HL-60/S4 treated with phorbol 12-myristate 13-acetate at 8.2 ng/mL for 4 days and 3 days (cell line): ENCODE data around the gene CNIH3.
"Not testable (repeated sequence)": the region's sequence is repeated elsewhere in the genome, so short reads cannot be mapped to it uniquely, and the experiment has no call there.

Source experiments
- in situ Hi-C: fragments of 300-500 bp; cut with MboI; formaldehyde crosslinking; loops from 2 replicates; pipeline ENCODE4 v1.15.0; 2022; ENCODE audit warnings: low sequenced_read_pairs

Gene CNIH3

DNA sequence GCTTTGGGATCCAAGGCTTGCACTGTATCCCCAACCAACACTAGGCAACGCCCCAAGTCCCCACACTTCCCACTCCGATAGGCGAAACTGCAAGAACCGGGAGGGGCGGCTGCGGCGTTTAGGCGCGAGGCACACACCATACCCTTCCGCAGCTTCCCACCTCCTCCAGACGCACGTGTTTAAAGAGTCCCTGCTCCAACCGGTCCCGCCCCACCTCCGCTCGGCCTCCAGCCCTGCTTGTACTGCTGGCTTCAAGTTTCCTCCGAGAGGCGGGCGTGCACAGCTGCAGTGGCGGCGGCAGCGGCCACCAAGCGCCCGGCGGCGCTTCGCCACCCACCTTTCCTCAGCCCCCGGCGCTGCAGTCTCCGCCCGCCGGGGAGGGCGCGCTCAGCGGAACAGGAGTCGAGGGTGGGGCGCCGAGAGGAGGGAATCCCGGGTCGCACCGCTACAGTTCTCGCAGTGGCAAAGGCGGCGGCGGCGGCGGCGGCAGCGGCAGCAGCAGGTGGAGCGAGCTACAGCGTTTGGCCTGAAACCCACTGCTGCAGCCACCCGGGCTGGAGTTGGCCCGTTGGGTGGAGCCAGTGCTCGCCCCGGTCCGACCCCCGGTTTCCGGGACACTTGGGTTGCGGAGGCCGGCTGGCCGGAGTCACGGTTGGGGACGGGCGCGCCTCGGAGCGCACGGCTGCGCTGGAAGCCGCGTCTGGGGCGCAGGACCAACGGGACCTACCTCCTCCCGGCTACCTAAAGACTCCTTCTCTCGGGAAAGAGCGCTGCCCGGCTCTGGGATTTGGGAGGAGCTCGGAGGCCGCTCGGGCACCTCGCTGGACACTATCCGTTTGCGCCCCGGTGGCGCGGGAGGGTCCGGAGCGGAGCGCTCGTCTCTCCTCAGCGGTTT, at the start of gene CNIH3:
Gene CNIH3, plus strand, starts transcription at position 457 of the 895 bp plus-strand sequence. CDS start 858 bp downstream, outside the sequence.
- in situ Hi-C loops = no loop called here

DNA sequence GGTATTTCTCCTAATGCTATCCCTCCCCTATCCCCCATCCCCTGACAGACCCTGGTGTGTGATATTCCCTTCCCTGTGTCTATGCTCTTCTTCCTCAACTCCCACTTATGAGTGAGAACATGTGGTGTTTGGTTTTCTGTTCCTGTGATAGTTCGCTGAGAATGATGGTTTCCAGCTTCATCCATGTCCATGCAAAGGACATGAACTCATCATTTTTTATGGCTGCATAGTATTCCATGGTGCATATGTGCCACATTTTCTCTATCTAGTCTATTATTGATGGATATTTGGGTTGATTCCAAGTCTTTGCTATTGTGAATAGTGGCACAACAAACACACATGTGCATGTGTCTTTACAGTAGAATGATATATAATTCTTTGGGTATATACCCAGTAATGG, 49.6 kb upstream of the CNIH3 start:
- in situ Hi-C loops = not testable (repeated sequence)

DNA sequence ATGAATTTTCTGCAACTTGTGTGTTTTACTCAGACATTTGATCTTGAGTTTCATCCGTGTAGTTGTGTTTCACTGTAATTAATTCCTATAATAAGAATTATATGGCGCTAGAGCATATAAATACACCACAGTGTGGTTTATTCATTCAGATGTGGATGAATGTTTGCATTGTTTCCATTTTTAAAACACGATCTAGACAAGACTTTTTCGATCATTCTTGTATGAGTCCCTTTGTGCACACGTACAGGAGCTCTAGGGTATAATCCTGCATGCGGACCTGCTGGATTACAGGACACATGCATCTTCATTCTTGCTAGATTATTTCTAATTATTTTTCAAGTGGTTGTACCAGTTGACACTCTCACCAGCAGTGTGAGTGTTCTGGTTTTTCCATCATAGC, 46.8 kb upstream of the CNIH3 start:
- in situ Hi-C loops = no loop called here

DNA sequence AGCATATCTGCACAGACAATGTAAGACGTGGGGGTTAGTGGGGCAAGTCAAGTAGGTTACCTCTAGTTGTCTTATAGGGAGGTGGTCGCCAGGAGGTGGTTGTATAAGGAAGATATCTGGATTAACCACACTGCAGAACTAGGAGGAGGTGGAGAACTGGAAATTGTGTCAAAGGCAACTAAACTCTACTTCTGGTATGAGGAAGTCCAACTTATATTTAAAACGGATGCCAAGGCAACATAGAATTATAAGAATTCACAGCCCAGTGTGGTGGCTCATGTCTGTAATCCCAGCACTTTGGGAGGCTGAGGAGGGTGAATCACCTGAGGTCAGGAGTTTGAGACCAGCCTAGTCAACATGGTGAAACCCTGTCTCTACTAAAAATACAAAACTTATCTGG, 44.1 kb upstream of the CNIH3 start:
- in situ Hi-C loops = not testable (repeated sequence)

DNA sequence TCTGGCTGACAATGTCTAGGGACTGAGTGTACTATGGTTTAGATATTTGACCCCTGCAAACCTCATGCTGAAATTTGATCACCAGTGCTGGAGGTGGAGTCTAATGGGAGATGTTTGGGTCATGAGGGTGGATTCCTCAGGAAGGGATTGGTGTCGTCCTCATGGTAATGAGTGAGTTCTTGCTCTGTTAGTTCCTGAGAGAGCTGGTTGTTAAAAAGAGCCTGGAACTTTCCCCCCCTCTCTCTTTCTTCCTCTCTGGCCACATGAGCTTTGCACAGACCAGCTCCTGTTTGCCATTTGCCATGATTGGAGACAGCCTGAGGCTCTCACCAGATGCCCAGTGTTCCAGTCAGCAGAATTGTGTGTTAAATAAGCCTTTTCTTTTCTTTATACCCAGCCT, 36.6 kb upstream of the CNIH3 start:
- in situ Hi-C loops = no loop called here

DNA sequence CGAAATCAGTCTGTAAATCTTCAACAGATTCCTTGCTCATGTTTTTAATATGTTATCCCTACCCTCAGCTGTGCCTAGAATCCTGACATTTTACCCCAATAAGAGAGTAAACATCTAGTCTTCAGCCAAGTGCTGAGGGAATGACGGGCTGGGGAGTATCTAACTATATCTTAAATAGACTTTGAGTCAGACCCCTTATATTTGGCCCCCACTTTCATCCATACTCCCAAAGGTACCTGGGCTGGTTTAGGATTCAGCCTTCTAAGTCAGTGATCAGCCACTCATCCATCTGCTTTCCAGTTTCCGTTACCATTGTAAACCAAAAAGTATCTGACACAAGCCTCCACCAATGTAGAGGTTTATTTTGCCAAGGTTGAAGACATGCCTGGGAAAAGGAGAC, 36.1 kb upstream of the CNIH3 start:
- in situ Hi-C loops = no loop called here

DNA sequence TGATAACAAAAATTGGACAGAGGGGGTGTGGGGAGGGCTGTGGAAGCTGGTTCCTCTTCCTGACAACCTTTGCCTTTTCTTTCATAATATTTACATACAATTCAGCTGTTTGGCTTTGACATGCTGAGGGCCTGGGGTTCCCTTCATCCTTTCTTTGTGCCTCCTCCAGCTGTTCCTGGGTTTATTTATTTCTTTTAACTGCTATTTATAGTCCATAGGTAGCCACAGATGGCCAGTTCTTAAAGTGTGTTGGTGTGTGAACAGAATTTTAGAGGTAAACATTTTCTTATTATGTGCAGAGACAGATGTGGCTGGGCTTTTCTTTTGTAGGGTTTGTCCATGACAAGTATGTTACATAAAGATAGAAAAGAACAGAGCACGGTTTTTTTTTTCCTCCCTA, 34.1 kb upstream of the CNIH3 start:
- in situ Hi-C loops = no loop called here

DNA sequence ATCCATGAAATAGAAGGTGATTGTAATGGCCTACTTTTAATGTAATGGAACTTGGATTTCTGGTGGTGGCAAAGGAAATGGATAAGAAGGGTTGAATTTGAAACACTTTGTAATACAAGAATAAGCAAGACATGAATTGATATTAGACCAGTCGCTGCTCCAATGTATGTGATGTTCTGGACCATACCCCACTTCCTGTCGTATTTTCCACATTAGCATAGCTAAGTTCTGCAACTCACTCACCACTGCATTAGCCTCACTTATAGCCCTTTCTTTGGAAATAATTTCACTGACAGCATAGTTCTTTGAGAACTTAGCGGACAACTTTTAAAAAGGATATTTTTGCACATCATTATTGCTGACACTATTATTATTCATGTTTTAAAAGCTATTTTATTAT, 32.3 kb upstream of the CNIH3 start:
- in situ Hi-C loops = no loop called here

DNA sequence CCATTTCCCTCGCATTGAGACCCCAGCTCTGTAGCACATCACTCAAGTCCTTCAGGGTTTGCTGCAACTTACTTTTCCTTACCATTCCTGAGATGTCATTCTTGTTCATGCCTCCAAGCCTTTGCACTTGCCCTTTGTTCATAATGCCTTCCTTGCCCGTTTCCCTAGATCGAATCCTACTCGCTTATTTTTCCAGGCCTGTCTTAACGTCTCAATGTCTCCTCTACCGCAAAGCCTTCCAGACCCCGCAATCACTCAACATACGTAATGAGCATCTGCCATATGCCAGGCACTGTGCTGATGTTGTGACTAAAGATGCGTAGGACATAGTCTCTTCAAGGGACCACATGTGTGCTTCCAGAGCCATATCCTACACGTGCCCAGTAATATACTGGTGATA, 31.1 kb upstream of the CNIH3 start:
- in situ Hi-C loops = no loop called here

DNA sequence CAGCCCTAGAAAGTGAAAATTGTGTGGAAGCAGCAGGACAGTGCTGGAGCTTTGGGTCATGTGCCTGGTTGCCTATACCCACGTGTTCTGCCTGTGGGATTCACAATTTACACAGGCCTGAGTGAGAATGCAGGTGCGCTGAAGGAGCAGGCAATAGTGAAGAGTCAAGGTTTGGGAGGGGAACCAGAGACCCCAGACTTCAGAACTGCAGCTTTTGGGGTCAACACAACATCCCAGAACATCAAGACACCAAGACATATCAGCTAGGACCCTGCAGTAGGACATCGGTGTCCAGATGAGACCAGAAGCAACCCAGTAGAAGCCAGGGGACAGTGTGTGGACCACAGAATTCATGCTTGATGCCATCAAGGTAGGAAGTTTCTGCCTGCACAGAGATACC, 29.1 kb upstream of the CNIH3 start:
- in situ Hi-C loops = no loop called here

DNA sequence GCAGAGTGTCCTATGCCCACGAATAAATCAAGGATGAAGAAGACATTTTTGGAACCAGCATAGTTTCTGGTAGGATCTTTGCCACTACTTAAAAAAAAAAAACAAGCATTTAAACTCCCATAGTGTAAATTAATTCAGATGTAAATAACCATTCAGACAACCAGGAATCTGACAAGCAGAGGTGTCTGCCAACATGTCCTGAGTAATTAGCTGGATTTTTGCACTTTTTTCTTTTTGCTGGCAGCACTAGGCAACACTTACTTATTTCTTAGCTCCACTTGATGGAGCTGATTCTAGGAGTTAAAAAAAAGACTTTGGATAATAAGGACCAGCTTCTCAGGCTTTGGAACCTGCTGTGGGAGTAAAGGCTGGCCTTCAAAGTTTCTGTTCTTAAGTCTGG, 27.6 kb upstream of the CNIH3 start:
- in situ Hi-C loops = no loop called here

DNA sequence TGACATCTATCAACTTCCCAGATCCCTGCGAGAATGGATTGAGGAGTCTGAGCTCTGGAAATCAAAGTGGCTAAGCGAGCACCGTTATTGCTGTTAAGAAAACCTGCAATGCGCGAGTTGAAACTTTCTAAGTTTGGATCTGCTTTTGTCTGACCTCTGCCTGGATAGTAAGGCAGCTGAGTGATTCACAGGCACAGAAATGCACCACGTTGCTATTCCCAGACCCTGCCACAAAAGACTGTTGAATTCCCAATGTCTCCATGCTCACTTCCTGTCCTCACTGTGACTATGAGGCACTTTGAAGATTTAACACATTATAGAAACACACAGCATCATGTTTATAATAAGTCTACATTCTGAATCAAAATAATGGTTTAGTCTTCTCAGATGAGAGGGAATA, 27.1 kb upstream of the CNIH3 start:
- in situ Hi-C loops = no loop called here

DNA sequence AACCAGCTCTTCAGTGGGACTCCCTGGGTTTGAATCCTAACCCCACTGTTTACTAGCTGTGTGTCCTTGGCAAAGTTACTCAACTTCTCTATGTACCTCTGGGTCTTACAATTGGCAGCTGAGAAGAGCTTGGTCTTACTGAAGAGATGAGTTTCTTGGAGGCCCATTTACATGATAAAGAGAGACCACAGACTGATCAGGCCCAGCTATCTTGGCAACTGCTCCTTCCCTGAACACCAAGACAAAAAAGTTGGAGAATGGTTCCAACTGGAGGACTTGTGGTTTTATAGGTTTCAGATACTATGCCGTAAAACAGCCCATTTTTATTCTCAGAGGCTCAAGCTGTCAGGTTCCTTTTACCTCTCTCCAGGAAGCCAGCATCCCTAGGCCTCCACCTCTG, 24.8 kb upstream of the CNIH3 start:
- in situ Hi-C loops = no loop called here

DNA sequence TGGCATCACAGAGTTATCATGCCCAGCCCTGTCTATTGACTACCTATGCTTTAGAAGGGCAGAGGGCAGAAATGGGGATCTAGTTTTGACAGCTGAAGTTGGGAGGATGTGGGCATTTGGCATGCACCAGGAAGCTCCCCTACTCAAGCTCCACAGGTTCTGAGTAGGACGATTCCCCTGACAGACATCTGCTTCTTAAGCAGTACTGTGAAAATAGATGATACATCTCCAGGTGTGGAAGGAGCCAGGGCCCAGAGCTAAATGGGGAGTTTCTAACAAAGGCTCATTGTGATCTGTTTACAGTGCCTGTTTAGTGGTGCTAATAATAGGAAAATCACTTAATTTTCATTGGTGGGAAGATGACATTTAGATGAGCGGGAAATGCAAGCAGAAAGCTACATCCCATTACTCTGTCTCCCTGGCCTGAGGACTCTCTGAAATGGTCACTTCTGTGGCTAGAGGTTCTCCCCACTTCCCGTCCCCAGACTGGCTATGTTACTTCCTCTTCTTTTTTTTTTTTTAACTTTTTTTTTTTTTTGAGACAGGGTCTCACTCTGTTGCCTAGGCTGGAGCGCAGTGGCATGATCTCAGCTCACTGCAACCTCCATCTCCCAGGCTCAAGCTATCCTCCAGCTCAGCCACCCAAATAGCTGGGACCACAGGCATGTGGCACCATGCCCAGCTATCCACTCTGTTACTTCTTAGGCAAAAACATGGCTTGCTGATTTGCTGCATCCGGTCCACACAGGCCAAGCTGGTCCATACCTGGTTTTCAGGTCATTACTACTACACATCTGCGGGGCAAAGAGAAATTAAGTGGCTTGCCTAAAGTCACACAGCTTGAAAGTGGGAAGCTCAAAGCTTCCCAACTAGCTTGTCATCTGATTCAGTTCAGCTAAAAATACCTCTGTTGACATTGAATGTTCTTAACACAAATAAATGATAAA, 23.2 kb upstream of the CNIH3 start:
- in situ Hi-C loops = no loop called here

DNA sequence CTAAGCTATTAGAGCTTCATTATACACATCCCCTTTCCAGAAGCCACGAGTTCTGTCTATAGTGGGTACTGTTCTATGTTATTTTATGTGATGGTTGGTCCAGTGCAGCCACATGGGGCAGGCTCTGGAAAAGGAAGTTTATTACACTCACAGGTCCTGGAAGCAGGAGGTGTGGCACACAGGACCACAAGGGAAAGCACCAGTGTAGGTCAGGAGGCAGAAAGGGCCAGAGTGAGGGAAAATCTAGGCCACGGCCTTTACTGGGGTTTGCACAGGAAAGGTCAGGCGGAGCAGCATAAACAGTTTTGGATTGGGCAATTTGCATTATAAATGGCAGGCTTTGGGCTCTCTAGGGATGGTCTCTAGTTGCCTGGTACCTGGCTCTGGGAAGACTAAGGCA, 21.8 kb upstream of the CNIH3 start:
- in situ Hi-C loops = no loop called here

DNA sequence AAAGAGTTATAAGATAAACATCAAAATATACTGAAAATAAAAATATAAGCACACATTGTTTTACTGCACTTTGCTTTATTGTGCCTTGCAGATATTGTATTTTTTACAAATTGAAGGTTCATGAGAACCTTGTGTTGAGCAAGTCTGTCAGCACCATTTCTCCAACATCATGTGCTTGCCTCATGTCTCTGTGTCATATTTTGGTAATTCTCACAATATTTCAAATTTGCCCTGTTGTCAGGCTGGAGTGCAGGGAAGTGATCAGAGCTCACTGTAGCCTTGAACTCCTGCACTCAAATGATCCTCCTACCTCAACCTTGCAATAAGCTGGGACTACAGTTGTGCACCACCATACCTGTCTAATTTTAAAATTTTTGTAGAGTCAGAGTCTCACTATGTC, 21.3 kb upstream of the CNIH3 start:
- in situ Hi-C loops = no loop called here

DNA sequence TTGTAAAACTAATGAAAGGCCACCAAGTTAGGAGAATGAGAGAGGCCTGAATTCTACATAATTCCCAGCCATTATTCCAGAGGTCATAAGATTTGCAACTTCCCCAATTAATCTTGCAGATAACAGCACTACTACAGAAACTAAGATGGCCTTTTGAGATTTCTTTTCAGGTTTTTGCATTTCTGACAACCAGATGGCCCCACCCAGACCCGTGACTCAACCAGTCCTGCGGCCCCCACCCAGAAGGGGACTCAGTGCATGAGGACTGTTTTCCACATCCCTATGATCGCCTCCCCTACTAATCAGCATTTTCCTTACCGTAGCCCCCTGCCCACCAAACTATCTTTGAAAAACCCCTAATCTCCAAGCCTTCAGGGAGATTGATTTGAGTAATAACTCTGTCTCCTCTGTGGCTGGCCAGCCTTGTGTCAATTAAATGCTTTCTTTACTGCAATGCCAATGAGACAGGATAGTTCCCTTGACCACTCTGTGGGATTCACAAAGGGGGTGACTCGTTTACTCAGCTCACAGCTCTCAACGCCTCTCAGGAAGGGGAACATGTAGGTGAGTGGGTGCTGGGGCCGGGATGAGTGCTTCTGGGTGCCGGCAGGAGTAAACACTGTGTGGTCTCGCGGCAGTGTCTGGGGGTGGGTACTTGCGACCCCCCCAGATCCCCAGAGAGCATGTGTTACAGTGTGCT, 10.5 kb upstream of the CNIH3 start:
- in situ Hi-C loops = no loop called here

DNA sequence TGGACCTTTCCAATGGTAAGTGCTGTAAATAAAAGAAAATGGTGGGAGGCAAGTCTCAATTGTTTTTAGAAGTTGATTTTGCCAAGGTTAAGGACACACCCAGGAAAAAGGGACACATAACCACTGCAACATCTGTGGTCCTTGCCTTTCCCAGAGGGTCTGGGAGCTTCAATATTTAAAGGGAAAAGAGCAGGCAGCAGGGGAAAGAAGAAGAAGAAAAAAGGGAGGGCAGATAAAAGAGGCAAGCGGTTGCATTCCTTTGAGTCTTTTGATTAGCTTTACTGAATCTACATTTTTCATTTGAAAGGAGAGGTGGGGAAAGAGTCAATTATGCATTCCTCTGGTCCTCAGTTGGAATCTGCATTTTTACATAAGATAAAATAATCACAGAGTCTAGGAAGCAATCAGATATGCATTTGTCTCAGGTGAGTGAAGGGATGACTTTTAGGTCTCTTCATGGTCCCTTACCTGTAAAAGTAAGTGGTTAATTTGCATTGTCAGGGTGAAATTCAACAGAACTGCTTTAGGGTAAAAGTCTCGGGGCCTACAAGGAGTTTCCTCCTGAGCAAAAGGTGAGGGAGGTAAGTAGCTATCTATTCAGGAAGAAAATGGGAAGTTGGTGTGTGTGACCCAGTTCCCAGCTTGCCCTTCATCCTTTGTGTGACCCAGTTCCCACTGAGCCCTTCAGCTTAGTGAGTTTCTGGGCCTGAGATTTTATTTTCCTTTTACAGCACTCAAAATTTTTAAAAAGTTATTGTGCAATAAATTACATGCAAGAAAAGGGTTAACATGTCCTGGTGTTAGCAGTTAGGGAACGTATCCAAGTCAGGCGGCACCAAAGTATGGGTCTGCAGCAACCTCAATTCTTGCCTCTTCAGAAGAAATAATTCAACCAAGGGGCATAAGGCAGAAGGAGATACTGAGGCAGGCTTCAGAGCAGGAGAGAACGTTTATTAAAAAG, 8.6 kb upstream of the CNIH3 start:
- in situ Hi-C loops = no loop called here

DNA sequence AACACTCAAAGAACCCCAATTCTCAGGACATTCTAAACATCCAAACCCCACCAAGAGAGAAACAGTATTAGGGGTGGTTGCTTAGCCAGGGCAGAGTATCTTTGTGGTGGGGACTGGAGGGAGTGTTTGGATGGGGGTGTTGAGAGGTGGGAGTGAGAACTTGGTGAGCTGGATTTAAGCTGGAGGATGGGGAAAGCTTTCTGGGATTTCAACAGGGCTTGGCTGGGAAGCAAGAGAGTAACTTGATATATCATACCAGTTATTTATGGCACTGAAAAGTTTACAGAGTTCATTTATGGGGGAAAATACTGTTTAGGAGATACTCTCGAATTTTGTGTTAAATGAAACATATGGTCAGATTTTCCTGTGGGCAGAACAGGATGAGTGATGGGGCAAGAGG, 6.8 kb upstream of the CNIH3 start:
- in situ Hi-C loops = no loop called here

DNA sequence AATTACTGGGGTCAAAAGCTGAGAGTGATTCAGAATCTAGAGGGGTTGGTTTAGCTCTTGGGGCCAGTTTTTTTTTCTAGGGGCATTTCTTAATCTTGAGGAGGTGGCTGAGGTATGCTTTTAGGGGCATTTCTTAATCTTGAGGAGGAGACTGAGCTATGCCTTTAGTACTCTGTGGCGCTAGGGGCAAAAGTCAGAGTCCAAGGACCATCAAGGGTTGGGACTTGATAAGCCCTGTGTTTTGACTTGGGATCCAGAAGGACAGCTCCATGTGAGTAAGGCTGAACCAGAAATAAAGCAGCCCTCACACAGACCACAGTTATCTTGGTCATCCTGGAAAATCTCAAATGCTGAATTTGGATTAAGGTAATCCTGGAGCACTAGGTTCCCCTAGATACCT, 3.9 kb upstream of the CNIH3 start:
- in situ Hi-C loops = no loop called here
